GM23338 (cell line): ENCODE measurements around the gene TBK1. TPM values are rescaled to one million over a fixed set of nuclear protein-coding genes. Genes with fewer than 3 reads are reported as not detected.

ENCODE experiments used
- ATAC-seq: fragments of 200-7000 bp; cut with Tn5 transposase; 3 replicates; pipeline ENCODE4 v1.9.1; 2020
- DNase-seq: peaks from one replicate; pipeline ENCODE4 v3.0.0-alpha.2; 2015; ENCODE audit warnings: low spot score
- H2AFZ ChIP-seq: fragments of 200-600 bp; sonication (generic); 2 replicates; pipeline ENCODE4 v1.8.0; 2016; ENCODE audit warnings: antibody characterized with exemption, mild to moderate bottlenecking, moderate library complexity
- H3F3A ChIP-seq: fragments of 200-600 bp; sonication (generic); replicated peaks from 2 replicates; pipeline ENCODE4 v1.8.0; 2017; ENCODE audit warnings: antibody characterized with exemption, mixed run types, low read depth
- H3K27ac ChIP-seq: fragments of 200-600 bp; sonication (generic); 2 replicates; pipeline ENCODE4 v1.6.1; 2016; ENCODE audit warnings: low read depth
- H3K27me3 ChIP-seq: fragments of 200-600 bp; sonication (generic); 2 replicates; pipeline ENCODE4 v1.8.0; 2016; ENCODE audit warnings: mild to moderate bottlenecking, mixed run types, moderate library complexity; ENCODE audit not compliant: insufficient read depth
- H3K36me3 ChIP-seq: fragments of 200-600 bp; sonication (generic); 2 replicates; pipeline ENCODE4 v1.8.0; 2016; ENCODE audit warnings: mild to moderate bottlenecking; ENCODE audit not compliant: insufficient read depth
- H3K4me1 ChIP-seq: fragments of 200-600 bp; sonication (generic); 2 replicates; pipeline ENCODE4 v1.8.0; 2016; ENCODE audit warnings: mild to moderate bottlenecking, moderate library complexity; ENCODE audit not compliant: insufficient read depth
- H3K4me2 ChIP-seq: fragments of 200-600 bp; sonication (generic); 2 replicates; pipeline ENCODE4 v1.7.1; 2017; ENCODE audit warnings: mixed run types
- H3K4me3 ChIP-seq: fragments of 200-600 bp; sonication (generic); 2 replicates; pipeline ENCODE4 v1.6.1; 2016; ENCODE audit warnings: mixed run types
- H3K79me2 ChIP-seq: fragments of 200-600 bp; sonication (generic); replicated peaks from 2 replicates; pipeline ENCODE4 v1.8.0; 2017; ENCODE audit warnings: mild to moderate bottlenecking; ENCODE audit not compliant: insufficient read depth
- H3K9me2 ChIP-seq: fragments of 200-600 bp; sonication (generic); 2 replicates; pipeline ENCODE4 v1.8.0; 2017; ENCODE audit not compliant: insufficient read depth
- H4K20me1 ChIP-seq: fragments of 200-600 bp; sonication (generic); replicated peaks from 2 replicates; pipeline ENCODE4 v1.8.0; 2017; ENCODE audit warnings: mild to moderate bottlenecking; ENCODE audit not compliant: insufficient read depth
- H3K27ac Mint-ChIP-seq: 2 replicates; pipeline ENCODE4 v1.8.0; 2020; ENCODE audit warnings: inconsistent platforms, mild to moderate bottlenecking, moderate library complexity, mixed read lengths
- H3K27me3 Mint-ChIP-seq: 3 replicates; pipeline ENCODE4 v1.8.0; 2022; ENCODE audit warnings: low read depth, mild to moderate bottlenecking, moderate library complexity, mixed read lengths, inconsistent platforms; ENCODE audit not compliant: insufficient read depth, poor library complexity
- H3K36me3 Mint-ChIP-seq: 3 replicates; pipeline ENCODE4 v1.8.0; 2021; ENCODE audit warnings: low read depth, mild to moderate bottlenecking, inconsistent platforms, moderate library complexity, mixed read lengths
- H3K4me1 Mint-ChIP-seq: 3 replicates; pipeline ENCODE4 v1.8.0; 2020; ENCODE audit warnings: mild to moderate bottlenecking, inconsistent platforms, mixed read lengths
- H3K4me3 Mint-ChIP-seq: 3 replicates; pipeline ENCODE4 v1.8.0; 2021; ENCODE audit warnings: moderate library complexity, mild to moderate bottlenecking, inconsistent platforms, mixed read lengths
- H3K9me3 Mint-ChIP-seq: 3 replicates; pipeline ENCODE4 v1.8.0; 2020; ENCODE audit warnings: moderate library complexity, mild to moderate bottlenecking, inconsistent platforms, mixed read lengths
- CREB1 ChIP-seq: fragments of 250-450 bp; sonication (Bioruptor Pico); IDR thresholded peaks from 2 replicates; pipeline ENCODE4 v1.5.0; 2020; ENCODE audit warnings: low read depth, mild to moderate bottlenecking, moderate library complexity
- EZH2 ChIP-seq: fragments of 200-600 bp; sonication (generic); IDR thresholded peaks from one replicate; pipeline ENCODE4 v1.8.0; 2017; ENCODE audit warnings: antibody characterized with exemption, mild to moderate bottlenecking, low read depth; ENCODE audit not compliant: unreplicated experiment
- EZH2phosphoT487 ChIP-seq: fragments of 200-600 bp; sonication (generic); IDR thresholded peaks from one replicate; pipeline ENCODE4 v1.8.1; 2018; ENCODE audit warnings: antibody characterized with exemption; ENCODE audit not compliant: unreplicated experiment
- JUNB ChIP-seq: IDR thresholded peaks from one replicate; pipeline ENCODE4 v1.6.1; 2016; ENCODE audit warnings: antibody characterized with exemption; ENCODE audit not compliant: unreplicated experiment
- NANOG ChIP-seq: IDR thresholded peaks from 2 replicates; pipeline ENCODE4 v1.6.1; 2016; ENCODE audit warnings: antibody characterized with exemption, borderline replicate concordance
- REST ChIP-seq: IDR thresholded peaks from one replicate; pipeline ENCODE4 v1.6.1; 2018; ENCODE audit warnings: antibody characterized with exemption; ENCODE audit not compliant: unreplicated experiment
- STAT1 ChIP-seq: IDR thresholded peaks from one replicate; pipeline ENCODE4 v1.6.1; 2016; ENCODE audit warnings: antibody characterized with exemption; ENCODE audit not compliant: unreplicated experiment
- ZNF114 ChIP-seq: fragments of 250-450 bp; sonication (Bioruptor Pico); IDR thresholded peaks from 2 replicates; pipeline ENCODE4 v1.5.0; 2020; ENCODE audit warnings: mild to moderate bottlenecking, moderate library complexity
- ZNF331 ChIP-seq: fragments of 250-450 bp; sonication (Bioruptor Pico); IDR thresholded peaks from 2 replicates; pipeline ENCODE4 v1.5.0; 2020; ENCODE audit warnings: low read depth, mild to moderate bottlenecking, moderate library complexity
- polyA plus RNA-seq: library from polyadenylated mRNA; unstranded; fragments of >200 nt; fragmentation: Nextera tagmentation; extraction: Ambion mirVana; gene quantifications from 2 replicates; pipeline ENCODE4 v1.2.1, GENCODE V29; 2016
- total RNA-seq: library from RNA; depleted of rRNA; stranded (reverse); fragments of >200 nt; shearing (Covaris generic); gene quantifications from 2 replicates; pipeline ENCODE4 v1.2.3, GENCODE V29; 2014
- TF ChIP-seq, protein P1 (sequence below): fragments of 250-450 bp; sonication (Bioruptor Pico); IDR thresholded peaks from 2 replicates; pipeline ENCODE4 v1.5.0; 2020; ENCODE audit warnings: mild to moderate bottlenecking, moderate library complexity
- TF ChIP-seq, protein P2 (sequence below), 2 experiments: fragments of 200-600 bp in 1 of 2; sonication (generic) in 1 of 2; conservative IDR thresholded peaks; 2 replicates each; pipeline versions ENCODE4 v1.5.1 to v1.6.1; 2016 to 2017; ENCODE audit warnings: antibody characterized with exemption in 2 of 2, low read depth in 2 of 2, mild to moderate bottlenecking in 2 of 2, moderate library complexity in 1 of 2
- TF ChIP-seq, protein P3 (sequence below): IDR thresholded peaks from 2 replicates; pipeline ENCODE4 v1.6.1; 2016; ENCODE audit warnings: antibody characterized with exemption

The TBK1 gene
- total and polyA plus RNA-seq, 2 experiments from 2014 or later = 21.7 to 29.9 TPM

- ATAC-seq = no peak
- H3K4me3 Mint-ChIP-seq = no peak overlapping the region
- no peak overlapping the region for H3K27ac ChIP-seq
Observed at GRCh38 chr12:64427988-64428387, 23.9 kb upstream of the TBK1 start.

More at GRCh38 chr12:64427988-64428387, 23.9 kb upstream of the TBK1 start:
- no peaks in the 10 kb centered on the region for H3K79me2 ChIP-seq
- DNase-seq = no peak
- no peak overlapping the region for H3K4me3 ChIP-seq
- no peaks in the 10 kb centered on the region for H3K9me2 ChIP-seq
- H3F3A ChIP-seq = peaks cover 11% of the 10 kb centered on the region; the same call in 1 of the 2 replicates
- peaks cover 14% of the 10 kb centered on the region for H4K20me1 ChIP-seq
- H3K4me1 ChIP-seq = no peaks in the 10 kb centered on the region
- no peak for TF ChIP-seq REST
- TF ChIP-seq, protein P1, sequence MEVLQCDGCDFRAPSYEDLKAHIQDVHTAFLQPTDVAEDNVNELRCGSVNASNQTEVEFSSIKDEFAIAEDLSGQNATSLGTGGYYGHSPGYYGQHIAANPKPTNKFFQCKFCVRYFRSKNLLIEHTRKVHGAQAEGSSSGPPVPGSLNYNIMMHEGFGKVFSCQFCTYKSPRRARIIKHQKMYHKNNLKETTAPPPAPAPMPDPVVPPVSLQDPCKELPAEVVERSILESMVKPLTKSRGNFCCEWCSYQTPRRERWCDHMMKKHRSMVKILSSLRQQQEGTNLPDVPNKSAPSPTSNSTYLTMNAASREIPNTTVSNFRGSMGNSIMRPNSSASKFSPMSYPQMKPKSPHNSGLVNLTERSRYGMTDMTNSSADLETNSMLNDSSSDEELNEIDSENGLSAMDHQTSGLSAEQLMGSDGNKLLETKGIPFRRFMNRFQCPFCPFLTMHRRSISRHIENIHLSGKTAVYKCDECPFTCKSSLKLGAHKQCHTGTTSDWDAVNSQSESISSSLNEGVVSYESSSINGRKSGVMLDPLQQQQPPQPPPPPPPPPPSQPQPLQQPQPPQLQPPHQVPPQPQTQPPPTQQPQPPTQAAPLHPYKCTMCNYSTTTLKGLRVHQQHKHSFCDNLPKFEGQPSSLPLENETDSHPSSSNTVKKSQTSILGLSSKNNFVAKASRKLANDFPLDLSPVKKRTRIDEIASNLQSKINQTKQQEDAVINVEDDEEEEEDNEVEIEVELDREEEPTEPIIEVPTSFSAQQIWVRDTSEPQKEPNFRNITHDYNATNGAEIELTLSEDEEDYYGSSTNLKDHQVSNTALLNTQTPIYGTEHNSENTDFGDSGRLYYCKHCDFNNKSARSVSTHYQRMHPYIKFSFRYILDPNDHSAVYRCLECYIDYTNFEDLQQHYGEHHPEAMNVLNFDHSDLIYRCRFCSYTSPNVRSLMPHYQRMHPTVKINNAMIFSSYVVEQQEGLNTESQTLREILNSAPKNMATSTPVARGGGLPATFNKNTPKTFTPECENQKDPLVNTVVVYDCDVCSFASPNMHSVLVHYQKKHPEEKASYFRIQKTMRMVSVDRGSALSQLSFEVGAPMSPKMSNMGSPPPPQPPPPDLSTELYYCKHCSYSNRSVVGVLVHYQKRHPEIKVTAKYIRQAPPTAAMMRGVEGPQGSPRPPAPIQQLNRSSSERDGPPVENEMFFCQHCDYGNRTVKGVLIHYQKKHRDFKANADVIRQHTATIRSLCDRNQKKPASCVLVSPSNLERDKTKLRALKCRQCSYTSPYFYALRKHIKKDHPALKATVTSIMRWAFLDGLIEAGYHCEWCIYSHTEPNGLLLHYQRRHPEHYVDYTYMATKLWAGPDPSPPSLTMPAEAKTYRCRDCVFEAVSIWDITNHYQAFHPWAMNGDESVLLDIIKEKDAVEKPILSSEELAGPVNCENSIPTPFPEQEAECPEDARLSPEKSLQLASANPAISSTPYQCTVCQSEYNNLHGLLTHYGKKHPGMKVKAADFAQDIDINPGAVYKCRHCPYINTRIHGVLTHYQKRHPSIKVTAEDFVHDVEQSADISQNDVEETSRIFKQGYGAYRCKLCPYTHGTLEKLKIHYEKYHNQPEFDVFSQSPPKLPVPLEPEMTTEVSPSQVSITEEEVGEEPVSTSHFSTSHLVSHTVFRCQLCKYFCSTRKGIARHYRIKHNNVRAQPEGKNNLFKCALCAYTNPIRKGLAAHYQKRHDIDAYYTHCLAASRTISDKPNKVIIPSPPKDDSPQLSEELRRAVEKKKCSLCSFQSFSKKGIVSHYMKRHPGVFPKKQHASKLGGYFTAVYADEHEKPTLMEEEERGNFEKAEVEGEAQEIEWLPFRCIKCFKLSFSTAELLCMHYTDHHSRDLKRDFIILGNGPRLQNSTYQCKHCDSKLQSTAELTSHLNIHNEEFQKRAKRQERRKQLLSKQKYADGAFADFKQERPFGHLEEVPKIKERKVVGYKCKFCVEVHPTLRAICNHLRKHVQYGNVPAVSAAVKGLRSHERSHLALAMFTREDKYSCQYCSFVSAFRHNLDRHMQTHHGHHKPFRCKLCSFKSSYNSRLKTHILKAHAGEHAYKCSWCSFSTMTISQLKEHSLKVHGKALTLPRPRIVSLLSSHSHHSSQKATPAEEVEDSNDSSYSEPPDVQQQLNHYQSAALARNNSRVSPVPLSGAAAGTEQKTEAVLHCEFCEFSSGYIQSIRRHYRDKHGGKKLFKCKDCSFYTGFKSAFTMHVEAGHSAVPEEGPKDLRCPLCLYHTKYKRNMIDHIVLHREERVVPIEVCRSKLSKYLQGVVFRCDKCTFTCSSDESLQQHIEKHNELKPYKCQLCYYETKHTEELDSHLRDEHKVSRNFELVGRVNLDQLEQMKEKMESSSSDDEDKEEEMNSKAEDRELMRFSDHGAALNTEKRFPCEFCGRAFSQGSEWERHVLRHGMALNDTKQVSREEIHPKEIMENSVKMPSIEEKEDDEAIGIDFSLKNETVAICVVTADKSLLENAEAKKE = no peak
- TF ChIP-seq, protein P2, sequence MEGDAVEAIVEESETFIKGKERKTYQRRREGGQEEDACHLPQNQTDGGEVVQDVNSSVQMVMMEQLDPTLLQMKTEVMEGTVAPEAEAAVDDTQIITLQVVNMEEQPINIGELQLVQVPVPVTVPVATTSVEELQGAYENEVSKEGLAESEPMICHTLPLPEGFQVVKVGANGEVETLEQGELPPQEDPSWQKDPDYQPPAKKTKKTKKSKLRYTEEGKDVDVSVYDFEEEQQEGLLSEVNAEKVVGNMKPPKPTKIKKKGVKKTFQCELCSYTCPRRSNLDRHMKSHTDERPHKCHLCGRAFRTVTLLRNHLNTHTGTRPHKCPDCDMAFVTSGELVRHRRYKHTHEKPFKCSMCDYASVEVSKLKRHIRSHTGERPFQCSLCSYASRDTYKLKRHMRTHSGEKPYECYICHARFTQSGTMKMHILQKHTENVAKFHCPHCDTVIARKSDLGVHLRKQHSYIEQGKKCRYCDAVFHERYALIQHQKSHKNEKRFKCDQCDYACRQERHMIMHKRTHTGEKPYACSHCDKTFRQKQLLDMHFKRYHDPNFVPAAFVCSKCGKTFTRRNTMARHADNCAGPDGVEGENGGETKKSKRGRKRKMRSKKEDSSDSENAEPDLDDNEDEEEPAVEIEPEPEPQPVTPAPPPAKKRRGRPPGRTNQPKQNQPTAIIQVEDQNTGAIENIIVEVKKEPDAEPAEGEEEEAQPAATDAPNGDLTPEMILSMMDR (conservative IDR thresholded peaks at IDR 0.05; ENCODE audit: low read depth in 2 of 2) = no peak
- TF ChIP-seq JUNB = no peak
- TF ChIP-seq NANOG = no peak
- TF ChIP-seq, protein P3, sequence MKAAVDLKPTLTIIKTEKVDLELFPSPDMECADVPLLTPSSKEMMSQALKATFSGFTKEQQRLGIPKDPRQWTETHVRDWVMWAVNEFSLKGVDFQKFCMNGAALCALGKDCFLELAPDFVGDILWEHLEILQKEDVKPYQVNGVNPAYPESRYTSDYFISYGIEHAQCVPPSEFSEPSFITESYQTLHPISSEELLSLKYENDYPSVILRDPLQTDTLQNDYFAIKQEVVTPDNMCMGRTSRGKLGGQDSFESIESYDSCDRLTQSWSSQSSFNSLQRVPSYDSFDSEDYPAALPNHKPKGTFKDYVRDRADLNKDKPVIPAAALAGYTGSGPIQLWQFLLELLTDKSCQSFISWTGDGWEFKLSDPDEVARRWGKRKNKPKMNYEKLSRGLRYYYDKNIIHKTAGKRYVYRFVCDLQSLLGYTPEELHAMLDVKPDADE = no peak
- no peak for TF ChIP-seq CREB1 (CRISPR knock-in tag)
- no peak for TF ChIP-seq EZH2phosphoT487
- no peak for TF ChIP-seq ZNF331 (CRISPR knock-in tag)
- TF ChIP-seq STAT1 = no peak
- no peak for TF ChIP-seq ZNF114 (CRISPR knock-in tag)
- no peak for TF ChIP-seq EZH2
- no peak overlapping the region for H2AFZ ChIP-seq
- Mint-ChIP-seq H3K36me3 (peaks cover 97% of the 10 kb centered on the region), H3K9me3 (no peaks in the 10 kb centered on the region), H3K4me1 (no peaks in the 10 kb centered on the region), H3K27me3 (no peaks in the 10 kb centered on the region), H3K27ac (no peak overlapping the region)
- peaks cover 93% of the 10 kb centered on the region for H3K36me3 ChIP-seq
- H3K27me3 ChIP-seq = no peaks in the 10 kb centered on the region
- no peak overlapping the region for H3K4me2 ChIP-seq
